ENCODE data around the gene ZMYM5. TPM values are rescaled to one million over a fixed set of nuclear protein-coding genes. Genes with fewer than 3 reads are reported as not detected.

ZMYM5 gene
- total and polyA plus RNA-seq, 2 of the 8 experiments (the other 6 are each of a cell fraction or from before 2014, with no cell fraction given), result 4.9 to 7.9 TPM

DNA sequence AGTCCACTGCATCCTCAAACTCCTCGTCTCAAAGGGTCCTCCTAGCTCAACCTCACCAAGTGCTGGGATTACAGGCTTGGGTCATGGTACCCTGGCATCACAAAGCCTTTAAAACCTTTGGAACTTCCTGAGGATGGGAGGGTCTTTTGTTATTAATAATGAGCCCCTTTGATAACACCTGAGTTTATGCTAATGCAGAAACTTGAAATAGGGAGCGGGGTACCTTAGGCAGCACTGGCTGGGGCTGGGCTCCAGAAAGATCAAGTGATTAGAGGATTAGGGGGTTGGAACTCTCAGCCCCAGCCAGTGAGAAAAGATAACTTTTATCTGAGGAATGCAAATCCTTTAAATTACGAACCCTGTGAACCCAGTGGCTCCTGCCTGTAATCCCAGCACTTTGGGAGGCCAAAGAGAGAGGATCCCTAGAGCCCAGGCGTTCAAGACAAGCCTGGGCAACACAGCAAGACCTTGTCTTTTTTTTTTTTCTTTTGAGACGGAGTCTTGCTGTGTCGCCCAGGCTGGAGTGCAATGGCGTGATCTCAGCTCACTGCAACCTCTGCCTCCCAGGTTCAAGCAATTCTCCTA lies 71.4 kb downstream of the ZMYM5 start:
- Histone ChIP-seq H3K79me2 (ENCODE audit: control insufficient read depth in 1 of 2, insufficient read depth in 2 of 2, low read length in 2 of 2) (no peaks in the 10 kb centered on the region), H3K27ac (ENCODE audit: low read depth, low read length) (no peak overlapping the region), H3K4me1 (replicated peaks in 1 of 4; ENCODE audit: control insufficient read depth in 3 of 4, insufficient read depth in 4 of 4, low read length in 3 of 4) (peaks cover 0 to 5% (median 1%) of the 10 kb centered on the region in 4 experiments; a peak in 3 of 7 replicates), H3K27me3 (replicated peaks in 1 of 4; ENCODE audit: control insufficient read depth in 3 of 4, extremely low read depth in 1 of 4, insufficient read depth in 3 of 4, low read length in 3 of 4) (no peaks in the 10 kb centered on the region), H3K9me3 (ENCODE audit: insufficient read depth in 2 of 2, low read depth in 1 of 2, low read length in 1 of 2) (no peaks in the 10 kb centered on the region), H2BK12ac (ENCODE audit: low read depth, low read length) (no peak overlapping the region), H3K23me2 (ENCODE audit: low read depth, low read length) (no peaks in the 10 kb centered on the region), H3K4me2 (ENCODE audit: insufficient read depth in 1 of 2, low read depth in 2 of 2, low read length in 2 of 2) (no peak overlapping the region; a peak in 2 of 4 replicates), H3K18ac (ENCODE audit: extremely low read depth, low read length) (no peak overlapping the region), H4K91ac (replicated peaks; ENCODE audit: insufficient read length, low read length) (no peak overlapping the region), H3K23ac (ENCODE audit: insufficient read length) (no peak overlapping the region), H2BK120ac (replicated peaks; ENCODE audit: low read depth, low read length) (no peak overlapping the region), H4K5ac (ENCODE audit: insufficient read length, low read depth, low read length) (no peak overlapping the region), H2AK5ac (ENCODE audit: low read depth, low read length) (0 out of 2 replicates have a peak overlapping the region, but pooled peaks have one; percentile 53), H3K79me1 (ENCODE audit: low read depth, low read length) (no peaks in the 10 kb centered on the region), H2AFZ (ENCODE audit: low read length) (no peak overlapping the region), H3K14ac (ENCODE audit: insufficient read length) (no peak overlapping the region), H3K4me3 (ENCODE audit: extremely low read depth in 1 of 4, insufficient read depth in 2 of 4, low read depth in 3 of 4, low read length in 4 of 4) (no peak overlapping the region), H3K36me3 (ENCODE audit: control insufficient read depth in 2 of 4, insufficient read depth in 4 of 4, low read length in 3 of 4) (no peaks in the 10 kb centered on the region), H3K56ac (replicated peaks; ENCODE audit: insufficient read length, low read depth, low read length) (no peak overlapping the region), H4K8ac (ENCODE audit: extremely low read depth, insufficient read depth, low read length) (no peak overlapping the region), H3K4ac (replicated peaks; ENCODE audit: insufficient read length, low read depth, low read length) (no peak overlapping the region), H4K20me1 (replicated peaks in 1 of 2; ENCODE audit: control insufficient read depth in 1 of 2, insufficient read depth in 2 of 2, low read length in 2 of 2) (no peaks in the 10 kb centered on the region), H2BK15ac (ENCODE audit: low read length) (no peak overlapping the region), H2BK20ac (ENCODE audit: low read length) (no peak overlapping the region), H3K9ac (replicated peaks in 1 of 4; ENCODE audit: extremely low read depth in 1 of 4, low read depth in 3 of 4, low read length in 3 of 4) (no peak overlapping the region), H2BK5ac (ENCODE audit: low read depth, low read length) (no peak overlapping the region)
- CTCF ChIA-PET (ENCODE audit: partially characterized antibody), result interaction anchor here (0.8 to 3.9 kb wide), 4 partner anchors 9 to 74 kb away, joined by 3 to 11 read pairs (median 3); partner anchors contain the start of gene PSPC1
- no peak for DNase-seq (ENCODE audit: low read depth in 1 of 2, low spot score in 2 of 2)
- WGBS, 2 experiments (ENCODE audit: extremely low coverage in 1 of 2, insufficient coverage in 1 of 2, insufficient read length in 1 of 2, insufficient replicate concordance in 2 of 2, low coverage in 1 of 2, low lambda C conversion rate in 2 of 2, missing lambda C conversion rate in 1 of 2), result 59% methylated on average over 6 of the region's 7 CpGs; no CpG with 5 or more reads in 1 of the 2 experiments
- no peak for FAIRE-seq
- POLR2A ChIA-PET (ENCODE audit: partially characterized antibody), result interaction anchor here (0.7 to 2.0 kb wide), 5 partner anchors 9 to 72 kb away, joined by 3 to 18 read pairs (median 3); partner anchors contain the start of genes PSPC1 and ZMYM5
- TF ChIP-seq ZNF274 (IDR thresholded peaks at IDR 0.05; ENCODE audit: borderline replicate concordance, extremely low read depth, low read length), result no peak
- TF ChIP-seq KDM5A (IDR thresholded peaks at IDR 0.05; ENCODE audit: low read length), result no peak
- no peak for TF ChIP-seq JUN (IDR thresholded peaks at IDR 0.05; ENCODE audit: low read depth, low read length)
- TF ChIP-seq HDAC2 (IDR thresholded peaks at IDR 0.05; ENCODE audit: borderline replicate concordance in 1 of 2, low read depth in 2 of 2, low read length in 2 of 2), result no peak
- TF ChIP-seq KDM1A (IDR thresholded peaks at IDR 0.05; ENCODE audit: borderline replicate concordance, low read length), result peak; percentile 65; the same call in 1 of the 2 replicates
- no peak for TF ChIP-seq SRF (IDR thresholded peaks at IDR 0.05; ENCODE audit: low read depth, low read length)
- TF ChIP-seq, protein P1, sequence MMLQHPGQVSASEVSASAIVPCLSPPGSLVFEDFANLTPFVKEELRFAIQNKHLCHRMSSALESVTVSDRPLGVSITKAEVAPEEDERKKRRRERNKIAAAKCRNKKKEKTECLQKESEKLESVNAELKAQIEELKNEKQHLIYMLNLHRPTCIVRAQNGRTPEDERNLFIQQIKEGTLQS (IDR thresholded peaks at IDR 0.05; ENCODE audit: insufficient read depth, low read depth, low read length), result no peak

All from H1 (cell line).